GM23248 (cell line): Measurements from ENCODE around the gene PRRC1. TPM values are rescaled to one million over a fixed set of nuclear protein-coding genes. Genes with fewer than 3 reads are reported as not detected.

Experiments used
- DNase-seq: peaks from one replicate; pipeline ENCODE4 v3.0.0-alpha.2; 2015
- H2AFZ ChIP-seq: fragments of 200-600 bp; sonication (generic); 2 replicates; pipeline ENCODE4 v1.6.1; 2016; ENCODE audit warnings: antibody characterized with exemption
- H3F3A ChIP-seq: fragments of 200-600 bp; sonication (generic); 2 replicates; pipeline ENCODE4 v1.6.1; 2016; ENCODE audit warnings: mild to moderate bottlenecking, antibody characterized with exemption, mixed run types; ENCODE audit not compliant: insufficient read depth
- H3K27ac ChIP-seq: fragments of 200-600 bp; sonication (generic); 2 replicates; pipeline ENCODE4 v1.5.1; 2016; ENCODE audit warnings: mild to moderate bottlenecking
- H3K27me3 ChIP-seq: fragments of 200-600 bp; sonication (generic); replicated peaks from 2 replicates; pipeline ENCODE4 v1.6.1; 2016; ENCODE audit warnings: mild to moderate bottlenecking; ENCODE audit not compliant: insufficient read depth
- H3K36me3 ChIP-seq: fragments of 200-600 bp; sonication (generic); 2 replicates; pipeline ENCODE4 v1.6.1; 2016; ENCODE audit warnings: low read depth, mild to moderate bottlenecking
- H3K4me1 ChIP-seq: fragments of 200-600 bp; sonication (generic); 2 replicates; pipeline ENCODE4 v1.6.1; 2016; ENCODE audit warnings: mild to moderate bottlenecking; ENCODE audit not compliant: insufficient read depth
- H3K4me2 ChIP-seq: fragments of 200-600 bp; sonication (generic); one replicate; pipeline ENCODE4 v1.6.1; 2016; ENCODE audit warnings: mild to moderate bottlenecking; ENCODE audit not compliant: unreplicated experiment
- H3K4me3 ChIP-seq: fragments of 200-600 bp; sonication (generic); 2 replicates; pipeline ENCODE4 v1.5.1; 2016; ENCODE audit warnings: mild to moderate bottlenecking
- H3K79me2 ChIP-seq: fragments of 200-600 bp; sonication (generic); 2 replicates; pipeline ENCODE4 v1.6.1; 2016; ENCODE audit warnings: mild to moderate bottlenecking; ENCODE audit not compliant: insufficient read depth
- H3K9ac ChIP-seq: fragments of 200-600 bp; sonication (generic); 2 replicates; pipeline ENCODE4 v1.6.1; 2016; ENCODE audit warnings: mild to moderate bottlenecking
- H3K9me2 ChIP-seq: fragments of 200-600 bp; sonication (generic); 2 replicates; pipeline ENCODE4 v1.6.1; 2016; ENCODE audit warnings: mixed run types, mild to moderate bottlenecking, moderate library complexity; ENCODE audit not compliant: insufficient read depth
- H3K9me3 ChIP-seq: fragments of 200-600 bp; sonication (generic); one replicate; pipeline ENCODE4 v1.6.1; 2017; ENCODE audit warnings: low read depth
- H4K20me1 ChIP-seq: fragments of 200-600 bp; sonication (generic); 2 replicates; pipeline ENCODE4 v1.6.0; 2016; ENCODE audit not compliant: insufficient read depth
- EZH2 ChIP-seq: fragments of 200-600 bp; sonication (generic); IDR thresholded peaks from 2 replicates; pipeline ENCODE4 v1.6.1; 2018; ENCODE audit warnings: antibody characterized with exemption, mild to moderate bottlenecking; ENCODE audit not compliant: insufficient read depth, poor library complexity, severe bottlenecking
- EZH2phosphoT487 ChIP-seq: fragments of 200-600 bp; sonication (generic); IDR thresholded peaks from 2 replicates; pipeline ENCODE4 v1.6.1; 2018; ENCODE audit warnings: antibody characterized with exemption, moderate library complexity, mild to moderate bottlenecking, low read depth; ENCODE audit not compliant: insufficient read depth
- WGBS, 2 experiments: methylation state at CpG; one replicate each; pipeline ENCODE4 v1.1.6; 2015 to 2017; ENCODE audit warnings: low lambda C conversion rate in 2 of 2, low coverage in 1 of 2; ENCODE audit errors: missing lambda C conversion rate in 2 of 2; 5-methylcytosine and 5-hydroxymethylcytosine counted together
- in situ Hi-C: fragments of 300-500 bp; cut with MboI; formaldehyde crosslinking; loops from 2 replicates; pipeline ENCODE4 v1.15.0; 2020
- polyA plus RNA-seq: library from polyadenylated mRNA; unstranded; fragments of >200 nt; fragmentation: Nextera tagmentation; extraction: Ambion mirVana; gene quantifications from 2 replicates; pipeline ENCODE4 v1.2.1, GENCODE V29; 2016
- total RNA-seq: library from RNA; depleted of rRNA; stranded (reverse); fragments of >200 nt; shearing (Covaris generic); gene quantifications from 2 replicates; pipeline ENCODE4 v1.2.3, GENCODE V29; 2014

Gene PRRC1
- total and polyA plus RNA-seq, 2 experiments from 2014 or later: 61.2 to 66.1 TPM

GRCh38 chr5:127580731-127581130 lies 63.3 kb downstream of the PRRC1 start:
- WGBS, 2 experiments: 33 to 42% methylated on average over 2 of the region's 2 CpGs
- Histone ChIP-seq H3F3A (no peaks in the 10 kb centered on the region), H3K9ac (no peak overlapping the region), H3K4me2 (no peak overlapping the region), H3K79me2 (no peaks in the 10 kb centered on the region), H3K4me3 (no peak overlapping the region), H3K27me3 (peaks cover 18% of the 10 kb centered on the region), H3K9me3 (no peaks in the 10 kb centered on the region), H4K20me1 (no peaks in the 10 kb centered on the region), H3K36me3 (no peaks in the 10 kb centered on the region), H3K9me2 (no peaks in the 10 kb centered on the region), H3K4me1 (no peaks in the 10 kb centered on the region), H2AFZ (no peak overlapping the region), H3K27ac (no peak overlapping the region)
- no peak for TF ChIP-seq EZH2
- no peak for TF ChIP-seq EZH2phosphoT487
- in situ Hi-C loops: no loop called here
- no peak for DNase-seq

- H3K4me3 ChIP-seq: no peak overlapping the region
- 75 to 82% methylated on average over 2 of the region's 2 CpGs for WGBS, 2 experiments
- peaks cover 25% of the 10 kb centered on the region for H3K27me3 ChIP-seq
- no peaks in the 10 kb centered on the region for H3K9me3 ChIP-seq
- H3F3A ChIP-seq: no peaks in the 10 kb centered on the region
- TF ChIP-seq EZH2phosphoT487: no peak
- TF ChIP-seq EZH2: no peak
- no peaks in the 10 kb centered on the region for H3K9me2 ChIP-seq
- DNase-seq: no peak
- H2AFZ ChIP-seq: no peak overlapping the region
- in situ Hi-C loops: no loop called here
- H3K27ac ChIP-seq: no peak overlapping the region
- H3K4me2 ChIP-seq: no peak overlapping the region
- H4K20me1 ChIP-seq: no peaks in the 10 kb centered on the region
- H3K79me2 ChIP-seq: no peaks in the 10 kb centered on the region
- H3K4me1 ChIP-seq: no peaks in the 10 kb centered on the region
- H3K36me3 ChIP-seq: no peaks in the 10 kb centered on the region
- H3K9ac ChIP-seq: no peak overlapping the region
Observed at GRCh38 chr5:127581450-127581849, 64.0 kb downstream of the PRRC1 start.

GRCh38 chr5:127582773-127583370 lies 65.4 kb downstream of the PRRC1 start:
- no peaks in the 10 kb centered on the region for H4K20me1 ChIP-seq
- no peak overlapping the region for H3K27ac ChIP-seq
- TF ChIP-seq EZH2 (no peak), EZH2phosphoT487 (no peak)
- H3K36me3 ChIP-seq: no peaks in the 10 kb centered on the region
- no peak overlapping the region for H3K9ac ChIP-seq
- no peaks in the 10 kb centered on the region for H3K4me1 ChIP-seq
- no peak overlapping the region for H2AFZ ChIP-seq
- H3K27me3 ChIP-seq: peaks cover 37% of the 10 kb centered on the region
- H3K79me2 ChIP-seq: no peaks in the 10 kb centered on the region
- no peaks in the 10 kb centered on the region for H3F3A ChIP-seq
- in situ Hi-C loops: no loop called here
- 69 to 73% methylated on average over 3 of the region's 3 CpGs for WGBS, 2 experiments
- no peak for DNase-seq
- no peaks in the 10 kb centered on the region for H3K9me3 ChIP-seq
- no peak overlapping the region for H3K4me3 ChIP-seq
- no peak overlapping the region for H3K4me2 ChIP-seq
- no peaks in the 10 kb centered on the region for H3K9me2 ChIP-seq

GRCh38 chr5:127583866-127584265 lies 66.4 kb downstream of the PRRC1 start:
- 50 to 65% methylated on average over 1 of the region's 1 CpG for WGBS, 2 experiments
- H3K9me2 ChIP-seq: no peaks in the 10 kb centered on the region
- no peak for DNase-seq

More at GRCh38 chr5:127583866-127584265, 66.4 kb downstream of the PRRC1 start:
- Histone ChIP-seq H3K4me3 (no peak overlapping the region), H3K27me3 (peaks cover 43% of the 10 kb centered on the region), H3K27ac (no peak overlapping the region), H3K9me3 (no peaks in the 10 kb centered on the region), H3K9ac (no peak overlapping the region), H4K20me1 (no peaks in the 10 kb centered on the region), H2AFZ (no peak overlapping the region), H3K36me3 (no peaks in the 10 kb centered on the region), H3F3A (no peaks in the 10 kb centered on the region), H3K79me2 (no peaks in the 10 kb centered on the region), H3K4me1 (no peaks in the 10 kb centered on the region), H3K4me2 (no peak overlapping the region)
- in situ Hi-C loops: no loop called here
- no peak for TF ChIP-seq EZH2phosphoT487
- no peak for TF ChIP-seq EZH2
